Psoas muscle (tissue), 8 donors: ENCODE results near the gene ARHGAP10. TPM values are rescaled to one million over a fixed set of nuclear protein-coding genes. Genes with fewer than 3 reads are reported as not detected.
"Not testable (repeated sequence)": the region's sequence is repeated elsewhere in the genome, so short reads cannot be mapped to it uniquely, and the experiment has no call there.

Experiments
- ATAC-seq, 4 donors: fragments of 200-7000 bp; cut with Tn5 transposase; one replicate each; pipeline ENCODE4 v1.9.1; 2020; ENCODE audit warnings: moderate library complexity in 3 of 4, mild to moderate bottlenecking in 2 of 4
- DNase-seq, 2 donors: peaks; one replicate each; pipeline ENCODE4 v3.0.0-alpha.2; 2020
- H3K27ac ChIP-seq: fragments of 200-600 bp; one replicate; pipeline ENCODE4 v1.8.0; 2022
- H3K27me3 ChIP-seq, 3 donors: fragments of 200-600 bp in 1 of 3; one replicate each; pipeline versions ENCODE4 v1.6.1 to v1.8.0; 2013 to 2022; ENCODE audit warnings: low read length in 2 of 3, mild to moderate bottlenecking in 2 of 3, moderate library complexity in 1 of 3; ENCODE audit not compliant: insufficient read depth in 3 of 3
- H3K36me3 ChIP-seq, 2 donors: fragments of 200-600 bp in 1 of 2; one replicate each; pipeline versions ENCODE4 v1.6.1 to v1.8.0; 2013 to 2022; ENCODE audit warnings: low read depth in 1 of 2, mild to moderate bottlenecking in 1 of 2, moderate library complexity in 1 of 2; ENCODE audit not compliant: insufficient read depth in 1 of 2
- H3K4me1 ChIP-seq: fragments of 200-600 bp; one replicate; pipeline ENCODE4 v1.8.0; 2022
- H3K4me3 ChIP-seq: fragments of 200-600 bp; one replicate; pipeline ENCODE4 v1.8.0; 2022; ENCODE audit warnings: mild to moderate bottlenecking
- H3K9me3 ChIP-seq: fragments of 200-600 bp; one replicate; pipeline ENCODE4 v1.8.0; 2022
- WGBS, 3 donors: extraction: QIAGEN DNeasy Blood & Tissue Kit; methylation state at CpG; one replicate each; pipeline versions ENCODE4 v1.1.6 to v1.1.7; 2013; 5-methylcytosine and 5-hydroxymethylcytosine counted together
- intact Hi-C, 2 donors: fragments of 100-400 bp; cut with DNase I; formaldehyde crosslinking; loops; one replicate each; pipeline versions ENCODE4 v1.11.0 to v1.14.2; 2022
- polyA plus RNA-seq, 3 donors: library from polyadenylated mRNA; stranded (reverse); fragments of 200-250 nt; gene quantifications; one replicate each; pipeline ENCODE4 v1.2.3, GENCODE V29; 2013
- total RNA-seq, 4 donors: library from RNA; stranded (reverse); fragmentation: NEBNext Ultra II Directional in 2 of 4; extraction: Animal tissue kit (Norgen Biotek cat#: 25700) in 2 of 4; gene quantifications; one replicate each; pipeline versions ENCODE4 v1.2.1 to v1.2.4, GENCODE V29; 2021 to 2023
- TF ChIP-seq, protein P1 (sequence below): fragments of 200-600 bp; IDR thresholded peaks from one replicate; pipeline ENCODE4 v1.8.0; 2022; ENCODE audit warnings: antibody characterized with exemption
- donor health status: healthy with polysubstance abuse.
- donor health status: DM: no; HTN: no; CAD: no; lungs with moderate emphysema.
- donor health status: Bipolar disorder and iron deficiency.
- donor health status: healthy.
- donor health status: DM: yes; HTN: yes; CAD: no.
- donor health status: DM: no; HTN: no; CAD: no.
- donor health status: DM: no; HTN: no; CAD: no.
- donor health status: DM: yes; HTN: yes; CAD: no.

ARHGAP10 gene
- total and polyA plus RNA-seq, 7 donors, result 28.8 to 43.5 (median 34.0) TPM

DNA sequence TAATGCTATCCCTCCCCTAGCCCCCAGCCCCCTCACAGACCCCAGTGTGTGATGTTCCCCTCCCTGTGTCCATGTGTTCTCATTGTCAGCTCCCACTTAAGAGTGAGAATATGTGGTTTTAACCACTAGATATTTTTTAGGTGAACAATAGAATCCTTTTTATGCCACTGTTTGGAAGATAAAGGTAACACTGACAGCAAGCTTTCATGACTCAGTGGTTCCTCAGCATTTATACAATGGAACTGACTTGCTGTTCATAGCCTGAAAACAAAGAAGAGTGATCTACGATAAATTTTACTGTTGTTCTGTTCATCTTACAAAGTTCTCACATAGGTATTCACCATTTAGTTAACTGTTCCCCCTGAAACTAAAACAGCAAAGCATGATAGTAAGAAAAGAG is 147.8 kb downstream of the ARHGAP10 start:
- no peak overlapping the region for H3K4me3 ChIP-seq
- peaks cover 4 to 81% of the 10 kb centered on the region in 2 donors for H3K36me3 ChIP-seq
- 95 to 100% (median 96%) methylated on average over 1 of the region's 1 CpG for WGBS, 3 donors
- TF ChIP-seq, protein P1, sequence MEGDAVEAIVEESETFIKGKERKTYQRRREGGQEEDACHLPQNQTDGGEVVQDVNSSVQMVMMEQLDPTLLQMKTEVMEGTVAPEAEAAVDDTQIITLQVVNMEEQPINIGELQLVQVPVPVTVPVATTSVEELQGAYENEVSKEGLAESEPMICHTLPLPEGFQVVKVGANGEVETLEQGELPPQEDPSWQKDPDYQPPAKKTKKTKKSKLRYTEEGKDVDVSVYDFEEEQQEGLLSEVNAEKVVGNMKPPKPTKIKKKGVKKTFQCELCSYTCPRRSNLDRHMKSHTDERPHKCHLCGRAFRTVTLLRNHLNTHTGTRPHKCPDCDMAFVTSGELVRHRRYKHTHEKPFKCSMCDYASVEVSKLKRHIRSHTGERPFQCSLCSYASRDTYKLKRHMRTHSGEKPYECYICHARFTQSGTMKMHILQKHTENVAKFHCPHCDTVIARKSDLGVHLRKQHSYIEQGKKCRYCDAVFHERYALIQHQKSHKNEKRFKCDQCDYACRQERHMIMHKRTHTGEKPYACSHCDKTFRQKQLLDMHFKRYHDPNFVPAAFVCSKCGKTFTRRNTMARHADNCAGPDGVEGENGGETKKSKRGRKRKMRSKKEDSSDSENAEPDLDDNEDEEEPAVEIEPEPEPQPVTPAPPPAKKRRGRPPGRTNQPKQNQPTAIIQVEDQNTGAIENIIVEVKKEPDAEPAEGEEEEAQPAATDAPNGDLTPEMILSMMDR, result no peak
- DNase-seq (no peak), ATAC-seq (no peak)
- no peaks in the 10 kb centered on the region for H3K4me1 ChIP-seq
- no peaks in the 10 kb centered on the region for H3K9me3 ChIP-seq
- H3K27ac ChIP-seq, result no peak overlapping the region
- no peaks in the 10 kb centered on the region for H3K27me3 ChIP-seq
- intact Hi-C loops, result no loop called here

DNA sequence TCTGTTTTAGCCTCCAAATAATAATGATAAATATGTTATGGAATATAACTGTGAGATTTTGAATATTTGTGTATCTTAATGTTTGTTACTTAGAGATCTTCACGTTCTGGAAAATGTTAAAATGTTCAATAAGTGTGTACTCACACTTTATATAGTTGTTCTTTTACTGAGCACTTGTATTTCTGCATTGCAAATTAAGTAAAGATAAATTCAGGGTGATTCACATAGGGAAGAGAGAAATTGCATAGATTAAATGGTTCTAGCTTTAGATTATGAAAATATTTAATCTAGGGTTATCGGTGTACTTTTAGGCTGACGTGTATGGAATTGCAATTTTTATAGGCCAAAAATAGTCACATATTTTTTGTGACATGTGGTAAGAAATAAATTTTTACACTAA is 148.6 kb downstream of the ARHGAP10 start:
- Histone ChIP-seq H3K4me1 (no peaks in the 10 kb centered on the region), H3K9me3 (no peaks in the 10 kb centered on the region), H3K27ac (no peak overlapping the region), H3K36me3 (peaks cover 0 to 74% of the 10 kb centered on the region in 2 donors), H3K4me3 (no peak overlapping the region), H3K27me3 (no peaks in the 10 kb centered on the region)
- intact Hi-C loops, result no loop called here
- TF ChIP-seq, protein P1, result no peak
- 96 to 97% (median 97%) methylated on average over 3 of the region's 3 CpGs for WGBS, 3 donors
- DNase-seq, result no peak
- no peak for ATAC-seq

DNA sequence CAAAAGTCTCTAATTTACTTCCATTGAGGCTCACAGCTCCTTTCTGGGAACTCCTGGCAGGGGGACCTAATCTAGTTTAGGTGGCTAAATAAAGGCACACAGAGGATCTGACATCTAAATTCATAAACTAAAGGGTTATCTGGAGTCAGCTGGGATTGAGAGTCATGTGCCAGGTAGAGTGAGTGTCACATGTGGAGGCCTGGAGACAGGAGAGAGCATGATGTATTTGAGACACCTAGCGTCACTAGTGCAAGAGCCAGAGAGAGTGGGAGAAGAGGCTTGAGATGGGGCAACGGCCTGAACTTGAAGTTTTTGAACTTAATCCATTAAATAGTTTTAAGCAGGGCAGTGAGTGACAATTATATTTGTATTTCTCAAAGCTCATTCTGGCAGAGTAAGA is 152.6 kb downstream of the ARHGAP10 start:
- Histone ChIP-seq H3K27ac (no peak overlapping the region), H3K36me3 (peaks cover 0 to 80% of the 10 kb centered on the region in 2 donors), H3K9me3 (no peaks in the 10 kb centered on the region), H3K4me3 (no peak overlapping the region), H3K27me3 (no peaks in the 10 kb centered on the region), H3K4me1 (no peaks in the 10 kb centered on the region)
- no peak for ATAC-seq
- TF ChIP-seq, protein P1, result no peak
- WGBS, 3 donors, result 97 to 100% (median 97%) methylated on average over 2 of the region's 2 CpGs
- intact Hi-C loops, result no loop called here
- DNase-seq, result no peak

DNA sequence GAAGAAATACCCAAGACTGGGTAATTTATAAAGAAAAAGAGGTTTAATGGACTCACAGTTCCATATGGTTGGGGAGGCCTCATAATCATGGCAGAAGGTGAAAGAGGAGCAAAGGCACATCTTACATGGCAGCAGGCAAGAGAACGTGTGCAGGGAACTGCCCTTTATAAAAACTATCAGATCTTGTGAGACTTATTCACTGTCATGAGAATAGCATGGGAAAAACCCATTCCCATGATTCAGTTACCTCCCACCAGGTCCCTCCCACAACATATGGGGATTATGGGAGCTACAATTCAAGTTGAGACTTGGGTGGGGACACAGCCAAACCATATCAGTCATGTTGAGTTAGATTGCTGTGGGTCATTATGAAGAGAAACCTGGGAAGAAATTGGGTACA is 153.3 kb downstream of the ARHGAP10 start:
- H3K27me3 ChIP-seq, ATAC-seq, H3K9me3 ChIP-seq, H3K4me3 ChIP-seq, intact Hi-C loops, H3K27ac ChIP-seq, H3K4me1 ChIP-seq, DNase-seq: not testable (repeated sequence)
- H3K36me3 ChIP-seq, result peaks cover 0 to 76% of the 10 kb centered on the region in 2 donors
- 95 to 100% (median 96%) methylated on average over 1 of the region's 1 CpG for WGBS, 3 donors

DNA sequence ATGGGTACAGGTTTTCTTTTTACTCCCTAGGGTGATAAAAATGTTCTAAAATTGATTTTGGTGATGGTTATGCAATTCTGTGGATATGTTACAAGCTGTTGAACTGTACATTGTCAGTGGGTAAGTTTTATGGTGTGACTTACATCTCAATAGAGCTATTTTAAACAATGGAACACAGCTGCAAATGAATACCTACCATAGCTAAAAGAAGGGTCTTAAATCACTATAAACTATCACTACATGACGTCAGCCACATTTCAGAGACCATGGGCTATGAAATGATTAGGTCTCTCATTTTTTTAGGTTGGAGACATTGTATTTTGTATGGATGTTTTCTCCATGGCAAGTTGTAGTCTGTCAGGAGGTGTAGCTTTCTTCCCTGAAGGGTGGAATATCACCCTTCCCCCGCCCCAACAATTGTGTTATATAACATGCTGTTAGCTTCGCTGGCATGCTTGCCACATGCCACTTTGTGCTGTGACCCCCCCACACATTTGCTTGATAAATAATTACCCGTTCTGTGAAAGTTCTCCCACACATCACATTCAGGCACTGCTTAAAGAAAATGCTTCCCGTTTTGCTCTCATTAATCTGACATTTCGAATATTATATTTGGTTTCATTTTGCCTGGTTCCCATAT is 159.7 kb downstream of the ARHGAP10 start:
- Histone ChIP-seq H3K27me3 (no peaks in the 10 kb centered on the region), H3K9me3 (peaks cover 14% of the 10 kb centered on the region), H3K27ac (no peak overlapping the region), H3K36me3 (peaks cover 0 to 25% of the 10 kb centered on the region in 2 donors), H3K4me1 (no peaks in the 10 kb centered on the region), H3K4me3 (no peak overlapping the region)
- intact Hi-C loops, result no loop called here
- ATAC-seq, result no peak
- WGBS, 3 donors, result 74 to 79% (median 79%) methylated on average over 6 of the region's 6 CpGs
- DNase-seq, result no peak
- TF ChIP-seq, protein P1, result no peak
